Measurements from ENCODE around the gene CHKB. TPM values are rescaled to one million over a fixed set of nuclear protein-coding genes. Genes with fewer than 3 reads are reported as not detected.

Gene CHKB
- total and polyA plus RNA-seq, 2 of the 8 experiments (the other 6 are each of a cell fraction or from before 2014, with no cell fraction given): 27.9 to 42.2 TPM

DNA sequence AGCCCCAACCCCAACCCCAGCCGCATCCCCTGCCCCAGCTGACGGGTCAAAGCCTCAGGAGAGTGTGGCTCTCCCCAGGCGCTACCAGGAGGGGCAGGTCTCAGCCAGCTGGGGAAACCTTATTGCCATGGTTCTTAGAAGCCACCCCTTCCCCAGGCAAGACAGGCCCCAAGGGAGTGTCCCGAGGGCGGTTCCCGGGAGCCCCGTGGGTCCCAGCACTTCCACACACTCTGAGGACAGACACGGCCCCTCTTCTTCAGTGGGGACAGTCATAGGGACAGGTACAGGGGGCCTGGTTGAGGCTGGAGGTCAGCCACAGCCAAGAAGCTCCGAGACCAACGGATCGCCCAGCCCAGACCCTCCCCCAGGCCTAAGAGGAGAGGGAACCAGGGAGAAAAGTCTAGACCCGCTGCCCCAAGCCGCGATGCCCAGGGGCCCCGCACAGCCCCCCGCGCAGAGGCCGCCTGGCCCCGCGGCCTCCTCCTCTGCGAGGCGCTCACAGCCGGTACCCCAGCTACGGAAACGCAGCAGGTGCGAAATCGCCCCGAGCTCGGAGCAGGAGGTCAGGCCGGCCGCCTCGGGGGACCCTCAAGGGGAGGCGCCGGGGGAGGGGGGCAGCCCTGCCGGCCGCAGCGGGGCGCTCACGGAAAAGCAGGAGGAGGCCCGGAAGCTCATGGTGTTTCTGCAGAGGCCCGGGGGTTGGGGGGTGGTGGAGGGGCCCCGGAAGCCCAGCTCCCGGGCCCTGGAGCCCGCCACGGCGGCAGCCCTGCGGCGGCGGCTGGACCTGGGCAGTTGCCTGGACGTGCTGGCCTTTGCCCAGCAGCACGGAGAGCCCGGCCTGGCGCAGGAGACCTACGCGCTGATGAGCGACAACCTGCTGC lies 34.4 kb downstream of the CHKB start (continued):
- TF ChIP-seq, protein P1, sequence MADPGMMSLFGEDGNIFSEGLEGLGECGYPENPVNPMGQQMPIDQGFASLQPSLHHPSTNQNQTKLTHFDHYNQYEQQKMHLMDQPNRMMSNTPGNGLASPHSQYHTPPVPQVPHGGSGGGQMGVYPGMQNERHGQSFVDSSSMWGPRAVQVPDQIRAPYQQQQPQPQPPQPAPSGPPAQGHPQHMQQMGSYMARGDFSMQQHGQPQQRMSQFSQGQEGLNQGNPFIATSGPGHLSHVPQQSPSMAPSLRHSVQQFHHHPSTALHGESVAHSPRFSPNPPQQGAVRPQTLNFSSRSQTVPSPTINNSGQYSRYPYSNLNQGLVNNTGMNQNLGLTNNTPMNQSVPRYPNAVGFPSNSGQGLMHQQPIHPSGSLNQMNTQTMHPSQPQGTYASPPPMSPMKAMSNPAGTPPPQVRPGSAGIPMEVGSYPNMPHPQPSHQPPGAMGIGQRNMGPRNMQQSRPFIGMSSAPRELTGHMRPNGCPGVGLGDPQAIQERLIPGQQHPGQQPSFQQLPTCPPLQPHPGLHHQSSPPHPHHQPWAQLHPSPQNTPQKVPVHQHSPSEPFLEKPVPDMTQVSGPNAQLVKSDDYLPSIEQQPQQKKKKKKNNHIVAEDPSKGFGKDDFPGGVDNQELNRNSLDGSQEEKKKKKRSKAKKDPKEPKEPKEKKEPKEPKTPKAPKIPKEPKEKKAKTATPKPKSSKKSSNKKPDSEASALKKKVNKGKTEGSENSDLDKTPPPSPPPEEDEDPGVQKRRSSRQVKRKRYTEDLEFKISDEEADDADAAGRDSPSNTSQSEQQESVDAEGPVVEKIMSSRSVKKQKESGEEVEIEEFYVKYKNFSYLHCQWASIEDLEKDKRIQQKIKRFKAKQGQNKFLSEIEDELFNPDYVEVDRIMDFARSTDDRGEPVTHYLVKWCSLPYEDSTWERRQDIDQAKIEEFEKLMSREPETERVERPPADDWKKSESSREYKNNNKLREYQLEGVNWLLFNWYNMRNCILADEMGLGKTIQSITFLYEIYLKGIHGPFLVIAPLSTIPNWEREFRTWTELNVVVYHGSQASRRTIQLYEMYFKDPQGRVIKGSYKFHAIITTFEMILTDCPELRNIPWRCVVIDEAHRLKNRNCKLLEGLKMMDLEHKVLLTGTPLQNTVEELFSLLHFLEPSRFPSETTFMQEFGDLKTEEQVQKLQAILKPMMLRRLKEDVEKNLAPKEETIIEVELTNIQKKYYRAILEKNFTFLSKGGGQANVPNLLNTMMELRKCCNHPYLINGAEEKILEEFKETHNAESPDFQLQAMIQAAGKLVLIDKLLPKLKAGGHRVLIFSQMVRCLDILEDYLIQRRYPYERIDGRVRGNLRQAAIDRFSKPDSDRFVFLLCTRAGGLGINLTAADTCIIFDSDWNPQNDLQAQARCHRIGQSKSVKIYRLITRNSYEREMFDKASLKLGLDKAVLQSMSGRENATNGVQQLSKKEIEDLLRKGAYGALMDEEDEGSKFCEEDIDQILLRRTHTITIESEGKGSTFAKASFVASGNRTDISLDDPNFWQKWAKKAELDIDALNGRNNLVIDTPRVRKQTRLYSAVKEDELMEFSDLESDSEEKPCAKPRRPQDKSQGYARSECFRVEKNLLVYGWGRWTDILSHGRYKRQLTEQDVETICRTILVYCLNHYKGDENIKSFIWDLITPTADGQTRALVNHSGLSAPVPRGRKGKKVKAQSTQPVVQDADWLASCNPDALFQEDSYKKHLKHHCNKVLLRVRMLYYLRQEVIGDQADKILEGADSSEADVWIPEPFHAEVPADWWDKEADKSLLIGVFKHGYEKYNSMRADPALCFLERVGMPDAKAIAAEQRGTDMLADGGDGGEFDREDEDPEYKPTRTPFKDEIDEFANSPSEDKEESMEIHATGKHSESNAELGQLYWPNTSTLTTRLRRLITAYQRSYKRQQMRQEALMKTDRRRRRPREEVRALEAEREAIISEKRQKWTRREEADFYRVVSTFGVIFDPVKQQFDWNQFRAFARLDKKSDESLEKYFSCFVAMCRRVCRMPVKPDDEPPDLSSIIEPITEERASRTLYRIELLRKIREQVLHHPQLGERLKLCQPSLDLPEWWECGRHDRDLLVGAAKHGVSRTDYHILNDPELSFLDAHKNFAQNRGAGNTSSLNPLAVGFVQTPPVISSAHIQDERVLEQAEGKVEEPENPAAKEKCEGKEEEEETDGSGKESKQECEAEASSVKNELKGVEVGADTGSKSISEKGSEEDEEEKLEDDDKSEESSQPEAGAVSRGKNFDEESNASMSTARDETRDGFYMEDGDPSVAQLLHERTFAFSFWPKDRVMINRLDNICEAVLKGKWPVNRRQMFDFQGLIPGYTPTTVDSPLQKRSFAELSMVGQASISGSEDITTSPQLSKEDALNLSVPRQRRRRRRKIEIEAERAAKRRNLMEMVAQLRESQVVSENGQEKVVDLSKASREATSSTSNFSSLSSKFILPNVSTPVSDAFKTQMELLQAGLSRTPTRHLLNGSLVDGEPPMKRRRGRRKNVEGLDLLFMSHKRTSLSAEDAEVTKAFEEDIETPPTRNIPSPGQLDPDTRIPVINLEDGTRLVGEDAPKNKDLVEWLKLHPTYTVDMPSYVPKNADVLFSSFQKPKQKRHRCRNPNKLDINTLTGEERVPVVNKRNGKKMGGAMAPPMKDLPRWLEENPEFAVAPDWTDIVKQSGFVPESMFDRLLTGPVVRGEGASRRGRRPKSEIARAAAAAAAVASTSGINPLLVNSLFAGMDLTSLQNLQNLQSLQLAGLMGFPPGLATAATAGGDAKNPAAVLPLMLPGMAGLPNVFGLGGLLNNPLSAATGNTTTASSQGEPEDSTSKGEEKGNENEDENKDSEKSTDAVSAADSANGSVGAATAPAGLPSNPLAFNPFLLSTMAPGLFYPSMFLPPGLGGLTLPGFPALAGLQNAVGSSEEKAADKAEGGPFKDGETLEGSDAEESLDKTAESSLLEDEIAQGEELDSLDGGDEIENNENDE (IDR thresholded peaks at IDR 0.05; ENCODE audit: insufficient replicate concordance, low read length): no peak
- no peak for TF ChIP-seq KDM1A (IDR thresholded peaks at IDR 0.05; ENCODE audit: borderline replicate concordance, low read length)
- no peak for TF ChIP-seq GABPA (IDR thresholded peaks at IDR 0.05; ENCODE audit: borderline replicate concordance, insufficient read depth, low read length)
- TF ChIP-seq SIN3A (conservative IDR thresholded peaks at IDR 0.05 in 1 of 2, IDR thresholded peaks at IDR 0.05 in 1 of 2; ENCODE audit: low read depth in 1 of 2, low read length in 2 of 2): no peak
- no peak for TF ChIP-seq JUND (IDR thresholded peaks at IDR 0.05; ENCODE audit: low read length)
- no peak for TF ChIP-seq POLR2A (IDR thresholded peaks at IDR 0.05; ENCODE audit: control extremely low read depth in 1 of 2, low read depth in 2 of 2, low read length in 2 of 2)
